Measurements from ENCODE around the gene MXD4. TPM values are rescaled to one million over a fixed set of nuclear protein-coding genes. Genes with fewer than 3 reads are reported as not detected.

MXD4 gene
- total and polyA plus RNA-seq, 2 donors (not counting 1 experiment from before 2014, with no cell fraction given) = 67.3 to 75.3 TPM

GRCh38 chr4:2300431-2301224 lies 38.7 kb upstream of the MXD4 start:
- WGBS (ENCODE audit: insufficient coverage) = 96% methylated on average over 31 of the region's 37 CpGs
- intact Hi-C loops (cut with micrococcal nuclease) = no loop called here
- Mint-ChIP-seq H3K4me1 (peaks cover 20% of the 10 kb centered on the region), H3K9me3 (ENCODE audit: insufficient read depth) (no peaks in the 10 kb centered on the region), H3K27me3 (no peaks in the 10 kb centered on the region), H3K4me3 (no peak overlapping the region), H3K27ac (no peak overlapping the region)
- H3K4me1 ChIP-seq (ENCODE audit: control insufficient read depth in 2 of 2, insufficient read depth in 2 of 2, low read length in 2 of 2) = peaks cover 0 to 8% of the 10 kb centered on the region in 2 donors
- ChIA-PET CTCF (no interaction called here), POLR2A (no interaction called here)
- no peak overlapping the region for H3K4me2 ChIP-seq (replicated peaks; ENCODE audit: low read depth, low read length, poor library complexity, severe bottlenecking)
- H3K79me2 ChIP-seq (ENCODE audit: control insufficient read depth, insufficient read depth, low read length) = no peaks in the 10 kb centered on the region
- TF ChIP-seq EZH2 (IDR thresholded peaks at IDR 0.05; ENCODE audit: borderline replicate concordance, insufficient read depth, low read depth, low read length, poor library complexity, severe bottlenecking) (no peak), CTCF (IDR thresholded peaks at IDR 0.05) (no peak)
- H3K9me3 ChIP-seq (ENCODE audit: control extremely low read depth in 1 of 3, control insufficient read depth in 2 of 3, insufficient read depth in 1 of 3, low read length in 2 of 3) = peaks cover 0 to 13% (median 0%) of the 10 kb centered on the region in 3 donors
- H2AFZ ChIP-seq (ENCODE audit: insufficient read depth, low read depth, low read length, poor library complexity, severe bottlenecking) = no peak overlapping the region
- DNase-seq (no peak), ATAC-seq (ENCODE audit: low read depth) (no peak)
- no peaks in the 10 kb centered on the region for H3K36me3 ChIP-seq (replicated peaks in 1 of 2; ENCODE audit: control extremely low read depth in 1 of 2, control insufficient read depth in 1 of 2, extremely low read depth in 1 of 2, insufficient read depth in 2 of 2, low read length in 1 of 2)
- no peak overlapping the region for H3K4me3 ChIP-seq (ENCODE audit: control extremely low read depth in 1 of 5, extremely low read depth in 1 of 5, insufficient read depth in 1 of 5, low read depth in 2 of 5, low read length in 4 of 5)
- no peaks in the 10 kb centered on the region for H4K20me1 ChIP-seq (ENCODE audit: control insufficient read depth, insufficient read depth, low read length, poor library complexity, severe bottlenecking)
- H3K9ac ChIP-seq (ENCODE audit: low read length) = no peak overlapping the region
- no peak overlapping the region for H3K27ac ChIP-seq (ENCODE audit: low read length in 2 of 2)
- no peaks in the 10 kb centered on the region for H3K27me3 ChIP-seq (replicated peaks in 1 of 4; ENCODE audit: control extremely low read depth in 1 of 4, control insufficient read depth in 3 of 4, insufficient read depth in 4 of 4, low read length in 3 of 4)

- TF ChIP-seq CTCF (IDR thresholded peaks at IDR 0.05) = no peak
- no peak for TF ChIP-seq EZH2 (IDR thresholded peaks at IDR 0.05; ENCODE audit: borderline replicate concordance, insufficient read depth, low read depth, low read length, poor library complexity, severe bottlenecking)
- no peaks in the 10 kb centered on the region for H3K79me2 ChIP-seq (ENCODE audit: control insufficient read depth, insufficient read depth, low read length)
- ATAC-seq (ENCODE audit: low read depth) = no peak
- Mint-ChIP-seq H3K4me3 (no peak overlapping the region), H3K27me3 (no peaks in the 10 kb centered on the region), H3K27ac (no peak overlapping the region), H3K4me1 (peaks cover 20% of the 10 kb centered on the region), H3K9me3 (ENCODE audit: insufficient read depth) (no peaks in the 10 kb centered on the region)
- no peak overlapping the region for H3K4me3 ChIP-seq (ENCODE audit: control extremely low read depth in 1 of 5, extremely low read depth in 1 of 5, insufficient read depth in 1 of 5, low read depth in 2 of 5, low read length in 4 of 5)
- H3K27me3 ChIP-seq (replicated peaks in 1 of 4; ENCODE audit: control extremely low read depth in 1 of 4, control insufficient read depth in 3 of 4, insufficient read depth in 4 of 4, low read length in 3 of 4) = no peaks in the 10 kb centered on the region
- POLR2A ChIA-PET = no interaction called here
- H3K36me3 ChIP-seq (replicated peaks in 1 of 2; ENCODE audit: control extremely low read depth in 1 of 2, control insufficient read depth in 1 of 2, extremely low read depth in 1 of 2, insufficient read depth in 2 of 2, low read length in 1 of 2) = no peaks in the 10 kb centered on the region
- no peak overlapping the region for H3K4me2 ChIP-seq (replicated peaks; ENCODE audit: low read depth, low read length, poor library complexity, severe bottlenecking)
- H3K4me1 ChIP-seq (ENCODE audit: control insufficient read depth in 2 of 2, insufficient read depth in 2 of 2, low read length in 2 of 2) = peaks cover 0 to 8% of the 10 kb centered on the region in 2 donors
- no peak overlapping the region for H3K27ac ChIP-seq (ENCODE audit: low read length in 2 of 2)
- no peak for DNase-seq
- WGBS (ENCODE audit: insufficient coverage) = 100% methylated on average over 1 of the region's 2 CpGs
- intact Hi-C loops (cut with micrococcal nuclease) = no loop called here
- peaks cover 0 to 9% (median 0%) of the 10 kb centered on the region in 3 donors for H3K9me3 ChIP-seq (ENCODE audit: control extremely low read depth in 1 of 3, control insufficient read depth in 2 of 3, insufficient read depth in 1 of 3, low read length in 2 of 3)
- CTCF ChIA-PET = no interaction called here
- H4K20me1 ChIP-seq (ENCODE audit: control insufficient read depth, insufficient read depth, low read length, poor library complexity, severe bottlenecking) = no peaks in the 10 kb centered on the region
- no peak overlapping the region for H3K9ac ChIP-seq (ENCODE audit: low read length)
- no peak overlapping the region for H2AFZ ChIP-seq (ENCODE audit: insufficient read depth, low read depth, low read length, poor library complexity, severe bottlenecking)
Observed at GRCh38 chr4:2299794-2300193, 37.9 kb upstream of the MXD4 start.

All from B cell (primary cell).